Lower leg skin (tissue), 4 donors: ENCODE data around the gene IMP4. TPM values are rescaled to one million over a fixed set of nuclear protein-coding genes. Genes with fewer than 3 reads are reported as not detected.
A peak's percentile ranks its signal among the peaks of the same experiment; 100 is the strongest.

Experiments used
- DNase-seq, 2 donors: peaks; one replicate each; pipeline ENCODE4 v3.0.0-alpha.2; 2019; ENCODE audit warnings: low spot score in 2 of 2
- H3K4me3 ChIP-seq: fragments of 200-600 bp; sonication (generic); 2 replicates; pipeline ENCODE4 v1.5.1; 2017; ENCODE audit warnings: mild to moderate bottlenecking, low read depth; ENCODE audit not compliant: poor library complexity, severe bottlenecking
- CTCF ChIP-seq, 3 donors: fragments of 450-650 bp; IDR thresholded peaks; one replicate each; pipeline ENCODE4 v1.5.1; 2016; ENCODE audit warnings: antibody characterized with exemption in 3 of 3, mild to moderate bottlenecking in 3 of 3, moderate library complexity in 2 of 3
- POLR2A ChIP-seq, 2 donors: fragments of 450-650 bp; IDR thresholded peaks; one replicate each; pipeline ENCODE4 v1.6.1; 2016 to 2017; ENCODE audit warnings: antibody characterized with exemption in 2 of 2, mild to moderate bottlenecking in 1 of 2, moderate library complexity in 1 of 2
- WGBS, 2 donors: methylation state at CpG; one replicate each; pipeline ENCODE4 v1.1.5; 2018; 5-methylcytosine and 5-hydroxymethylcytosine counted together
- intact Hi-C: fragments of 100-400 bp; cut with DNase I; formaldehyde crosslinking; loops from one replicate; pipeline ENCODE4 v1.15.0; 2023; ENCODE audit warnings: low total_unique reads
- total RNA-seq, 4 donors: library from RNA; depleted of rRNA; stranded (reverse); fragments of >200 nt; gene quantifications; one replicate each; pipeline ENCODE4 v1.1.0, GENCODE V29; 2016

The IMP4 gene
- total RNA-seq, 4 donors from 2014 or later, result 84.8 to 98.1 (median 97.0) TPM

- TF ChIP-seq CTCF (IDR thresholded peaks at IDR 0.05) (no peak), POLR2A (IDR thresholded peaks at IDR 0.05) (no peak)
- intact Hi-C loops, result no loop called here
- DNase-seq, result no peak
- no peak overlapping the region for H3K4me3 ChIP-seq
These were observed 7.5 kb upstream of the IMP4 start for GRCh38 chr2:130335226-130335625.

- intact Hi-C loops, result no loop called here
- TF ChIP-seq POLR2A (IDR thresholded peaks at IDR 0.05) (no peak), CTCF (IDR thresholded peaks at IDR 0.05) (no peak)
- H3K4me3 ChIP-seq, result no peak overlapping the region
- DNase-seq, result peak in 1 of 2 donors; percentile 9
- 71 to 78% methylated on average over 13 of the region's 13 CpGs for WGBS, 2 donors
These were observed 6.4 kb upstream of the IMP4 start for GRCh38 chr2:130336150-130336876.

GRCh38 chr2:130336877-130337734 is 5.6 kb upstream of the IMP4 start:
- peak; percentile 79 to 95 for DNase-seq
- WGBS, 2 donors, result 19 to 29% methylated on average over 28 to 29 of the region's 29 CpGs
- H3K4me3 ChIP-seq, result no peak overlapping the region
- TF ChIP-seq POLR2A (IDR thresholded peaks at IDR 0.05) (no peak), CTCF (IDR thresholded peaks at IDR 0.05) (no peak)
- intact Hi-C loops, result no loop called here

- TF ChIP-seq POLR2A (IDR thresholded peaks at IDR 0.05) (no peak), CTCF (IDR thresholded peaks at IDR 0.05) (no peak)
- intact Hi-C loops, result no loop called here
- peak in 1 of 2 donors; percentile 12 for DNase-seq
- H3K4me3 ChIP-seq, result no peak overlapping the region
- WGBS, 2 donors, result 70 to 73% methylated on average over 8 of the region's 8 CpGs
These were observed 4.9 kb upstream of the IMP4 start for GRCh38 chr2:130337735-130338325.

- 93 to 95% methylated on average over 12 of the region's 12 CpGs for WGBS, 2 donors
- intact Hi-C loops, result no loop called here
- DNase-seq, result no peak
- no peak overlapping the region for H3K4me3 ChIP-seq
- TF ChIP-seq CTCF (IDR thresholded peaks at IDR 0.05) (no peak), POLR2A (IDR thresholded peaks at IDR 0.05) (no peak)
These were observed 3.8 kb upstream of the IMP4 start for GRCh38 chr2:130338793-130339345.
